ENCODE results near the gene IL37.

DNA sequence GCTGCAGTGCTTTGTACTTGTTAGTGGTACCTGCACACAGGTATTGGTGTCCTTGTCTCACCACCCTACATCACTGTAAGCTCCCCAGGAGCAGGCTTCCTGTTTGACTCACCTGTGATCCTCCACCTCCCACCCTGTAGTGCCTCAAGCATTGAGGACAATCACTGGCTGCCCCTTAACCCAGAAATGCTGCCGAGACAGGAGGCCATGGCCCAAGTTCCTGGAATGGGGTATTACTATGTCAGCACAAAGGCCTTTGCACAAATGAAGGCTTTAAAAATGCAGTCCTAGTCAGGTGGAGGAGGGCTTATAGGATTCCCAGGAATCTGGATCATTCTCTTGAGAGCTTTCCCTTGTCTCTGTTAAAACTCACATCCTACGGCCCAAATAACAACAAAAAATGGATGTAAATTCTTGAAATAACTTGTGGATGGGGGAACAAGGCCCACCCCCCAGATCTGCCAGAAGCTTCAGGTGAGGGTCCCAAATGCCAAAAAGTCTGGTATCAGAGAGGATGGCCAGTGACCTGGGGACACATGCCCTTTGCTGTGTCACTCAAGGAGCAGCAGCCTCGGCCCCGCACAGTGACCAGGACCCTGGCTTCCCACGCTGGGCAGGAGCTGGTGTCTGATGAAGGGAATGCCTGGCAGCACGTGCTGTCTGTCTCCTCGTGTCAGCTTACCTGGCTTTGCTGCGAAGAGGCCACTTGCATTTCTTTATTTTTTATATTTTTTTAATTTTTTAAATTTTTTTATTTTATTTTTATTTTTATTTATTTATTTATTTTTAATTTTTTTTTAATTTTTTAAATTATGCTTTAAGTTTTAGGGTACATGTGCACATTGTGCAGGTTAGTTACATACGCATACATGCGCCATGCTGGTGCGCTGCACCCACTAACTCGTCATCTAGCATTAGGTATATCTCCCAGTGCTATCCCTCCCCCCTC lies 3.7 kb upstream of the IL37 start:
- TF ChIP-seq EZH2 (IDR thresholded peaks at IDR 0.05; ENCODE audit: insufficient read depth, poor library complexity, severe bottlenecking), result no peak
- no peak for TF ChIP-seq EZH2phosphoT487 (IDR thresholded peaks at IDR 0.05; ENCODE audit: insufficient read depth, low read depth)

Measured in GM23248 (cell line).